Naive B cell (primary cell): ENCODE data around the gene TSHZ2. TPM values are rescaled to one million over a fixed set of nuclear protein-coding genes. Genes with fewer than 3 reads are reported as not detected.
A peak's percentile ranks its signal among the peaks of the same experiment; 100 is the strongest.

Experiments
- ATAC-seq, 2 donors: fragments of 150-1000 bp; cut with Tn5 transposase; 2 replicates each; pipeline ENCODE4 v1.10.0; 2021; ENCODE audit warnings: low read depth in 2 of 2, mild to moderate bottlenecking in 2 of 2, moderate library complexity in 2 of 2
- DNase-seq: peaks from one replicate; pipeline ENCODE4 v3.0.0; 2022
- H3K27ac Mint-ChIP-seq, 6 donors: one replicate each; pipeline ENCODE4 v1.8.0; 2020 to 2022; ENCODE audit warnings: mild to moderate bottlenecking in 6 of 6, mixed read lengths in 6 of 6, moderate library complexity in 5 of 6, inconsistent platforms in 2 of 6
- H3K27me3 Mint-ChIP-seq, 3 donors: one replicate each; pipeline ENCODE4 v1.8.0; 2021 to 2022; ENCODE audit warnings: mixed read lengths in 3 of 3, mild to moderate bottlenecking in 1 of 3
- H3K36me3 Mint-ChIP-seq, 2 donors: one replicate each; pipeline ENCODE4 v1.8.0; 2020 to 2022; ENCODE audit warnings: mixed read lengths in 2 of 2, inconsistent platforms in 1 of 2, mild to moderate bottlenecking in 1 of 2
- H3K4me1 Mint-ChIP-seq, 3 donors: one replicate each; pipeline ENCODE4 v1.8.0; 2020 to 2022; ENCODE audit warnings: mixed read lengths in 3 of 3, inconsistent platforms in 1 of 3, mild to moderate bottlenecking in 1 of 3, moderate library complexity in 1 of 3
- H3K4me3 Mint-ChIP-seq, 8 donors: one replicate each; pipeline ENCODE4 v1.8.0; 2020 to 2022; ENCODE audit warnings: mild to moderate bottlenecking in 8 of 8, mixed read lengths in 8 of 8, moderate library complexity in 8 of 8, inconsistent platforms in 2 of 8
- H3K9me3 Mint-ChIP-seq, 7 donors: one replicate each; pipeline ENCODE4 v1.8.0; 2020 to 2022; ENCODE audit warnings: mixed read lengths in 7 of 7, mild to moderate bottlenecking in 5 of 7, inconsistent platforms in 2 of 7, moderate library complexity in 1 of 7
- polyA plus RNA-seq, 6 donors: library from polyadenylated mRNA; unstranded; fragments of 300-500 nt; fragmentation: Illumina TruSeq; gene quantifications; one replicate each; pipeline ENCODE4 v1.2.3, GENCODE V29; 2021; ENCODE audit warnings: low read depth in 6 of 6

Gene TSHZ2
- polyA plus RNA-seq, 6 donors from 2014 or later, result 0.04 to 0.32 (median 0.13) TPM; not detected in 2

DNA sequence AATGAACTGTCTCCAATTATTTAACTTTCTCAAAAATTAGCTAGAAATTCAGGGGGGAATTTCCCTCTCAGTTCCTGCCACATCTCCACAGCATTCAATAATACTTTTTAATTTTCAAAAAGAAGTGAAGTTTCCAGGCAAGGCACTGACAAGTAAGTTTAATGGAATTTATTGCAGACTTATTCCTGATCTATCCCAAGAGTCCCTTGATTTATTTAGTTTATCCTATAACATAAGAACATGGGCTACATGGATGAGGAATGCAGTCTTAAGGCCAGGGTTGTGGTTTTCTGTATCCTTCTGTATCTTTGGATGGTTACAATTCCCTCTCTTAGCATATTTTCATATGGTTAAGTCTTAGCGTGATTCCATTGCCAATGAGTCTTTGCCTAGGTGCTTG, 126.5 kb downstream of the TSHZ2 start:
- Mint-ChIP-seq H3K27me3 (peaks cover 0 to 5% (median 5%) of the 10 kb centered on the region in 3 donors), H3K27ac (no peak overlapping the region), H3K9me3 (peaks cover 0 to 6% (median 0%) of the 10 kb centered on the region in 7 donors), H3K4me1 (peaks cover 0 to 5% (median 2%) of the 10 kb centered on the region in 3 donors), H3K4me3 (no peak overlapping the region), H3K36me3 (no peaks in the 10 kb centered on the region)
- ATAC-seq (no peak), DNase-seq (no peak)

DNA sequence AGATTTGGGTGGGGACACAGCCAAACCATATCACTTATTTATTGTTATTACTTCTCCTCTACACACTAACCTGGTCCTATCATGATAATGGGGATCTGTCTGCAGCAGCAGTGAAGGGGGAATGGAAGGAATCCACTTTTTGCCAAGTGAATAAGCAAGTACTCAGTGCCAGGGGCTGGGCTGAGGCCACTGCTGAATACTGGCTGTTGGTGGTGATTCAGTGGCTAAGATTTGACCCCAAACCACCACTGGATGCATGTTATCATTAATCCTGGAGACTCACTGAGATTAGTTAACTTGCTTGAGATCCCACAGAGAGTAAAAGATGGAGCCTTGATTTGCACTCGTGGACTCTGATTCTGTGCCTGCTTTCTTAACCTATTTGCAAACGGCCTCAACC, 127.7 kb downstream of the TSHZ2 start:
- no peak for ATAC-seq
- peaks cover 0 to 5% (median 5%) of the 10 kb centered on the region in 3 donors for H3K27me3 Mint-ChIP-seq
- no peak overlapping the region for H3K27ac Mint-ChIP-seq
- H3K36me3 Mint-ChIP-seq, result no peaks in the 10 kb centered on the region
- H3K4me1 Mint-ChIP-seq, result peaks cover 0 to 7% (median 6%) of the 10 kb centered on the region in 3 donors
- peaks cover 0 to 6% (median 0%) of the 10 kb centered on the region in 7 donors for H3K9me3 Mint-ChIP-seq
- DNase-seq, result no peak
- no peak overlapping the region for H3K4me3 Mint-ChIP-seq

DNA sequence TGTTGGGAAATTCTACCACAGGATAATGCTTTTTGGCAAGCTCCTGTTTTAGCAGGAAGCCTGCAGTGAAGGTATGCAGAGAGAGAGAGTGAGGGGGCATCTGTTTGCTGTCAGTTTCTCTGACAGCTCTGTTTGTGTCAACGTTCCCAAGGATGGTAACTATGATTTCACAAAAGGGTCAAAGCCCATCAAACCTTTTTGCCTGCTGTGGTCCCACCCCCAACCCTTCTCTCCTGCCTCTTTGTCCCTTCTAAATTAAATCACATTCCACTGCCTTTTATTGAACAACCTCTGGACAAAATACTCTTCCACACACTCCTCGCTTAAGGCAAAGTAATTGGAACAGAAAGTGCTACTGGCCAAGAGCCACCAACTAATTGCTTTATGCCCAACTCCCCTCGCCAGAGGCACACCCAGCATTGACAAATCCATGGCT, 128.3 kb downstream of the TSHZ2 start:
- peaks cover 0 to 7% (median 6%) of the 10 kb centered on the region in 3 donors for H3K4me1 Mint-ChIP-seq

DNA sequence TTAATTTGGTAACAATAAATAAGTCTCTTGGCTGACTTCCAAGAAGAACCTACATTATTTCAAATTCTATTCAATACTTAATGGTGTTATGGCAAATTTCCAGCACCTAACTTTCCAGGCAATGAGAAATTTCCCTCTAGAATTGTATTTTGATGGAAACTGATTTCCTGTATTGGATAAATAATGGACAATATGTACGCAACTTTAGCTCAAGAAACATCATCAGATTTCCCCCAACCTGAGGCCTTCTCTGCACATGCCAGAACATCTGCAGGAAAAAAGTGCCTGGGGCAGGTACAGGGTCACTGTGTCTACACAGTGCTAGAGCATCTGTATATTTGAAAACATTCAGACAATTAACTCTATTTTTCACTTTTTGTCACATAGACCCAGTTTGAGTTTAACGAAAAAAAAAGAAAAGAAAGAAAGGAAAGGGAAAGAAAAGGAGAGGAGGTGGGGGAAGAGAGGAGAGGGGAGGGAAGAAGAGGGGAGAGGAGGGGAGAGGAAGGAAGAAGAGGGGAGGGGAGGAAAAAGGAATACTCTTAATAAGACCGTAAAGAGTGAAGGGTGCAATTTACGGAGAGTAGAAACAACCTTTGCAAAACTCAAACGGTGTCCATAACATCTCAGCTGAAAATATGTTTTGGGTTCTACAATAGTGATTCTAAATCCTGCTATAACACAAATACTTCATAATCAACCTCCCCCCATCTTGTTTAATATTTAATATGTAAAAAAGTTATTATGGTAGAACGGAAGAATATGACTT, 130.0 kb downstream of the TSHZ2 start:
- no peaks in the 10 kb centered on the region for H3K36me3 Mint-ChIP-seq
- no peak for DNase-seq
- no peak overlapping the region for H3K4me3 Mint-ChIP-seq
- H3K27ac Mint-ChIP-seq, result no peak overlapping the region
- ATAC-seq, result no peak
- peaks cover 0 to 7% (median 6%) of the 10 kb centered on the region in 3 donors for H3K4me1 Mint-ChIP-seq
- H3K27me3 Mint-ChIP-seq, result peaks cover 0 to 9% (median 5%) of the 10 kb centered on the region in 3 donors
- peaks cover 0 to 6% (median 0%) of the 10 kb centered on the region in 7 donors for H3K9me3 Mint-ChIP-seq

More for the DNA sequence above, 128.3 kb downstream of the TSHZ2 start:
- Mint-ChIP-seq H3K9me3 (peaks cover 0 to 6% (median 0%) of the 10 kb centered on the region in 7 donors), H3K36me3 (no peaks in the 10 kb centered on the region), H3K4me3 (no peak overlapping the region), H3K27me3 (peaks cover 0 to 5% (median 5%) of the 10 kb centered on the region in 3 donors), H3K27ac (no peak overlapping the region)
- DNase-seq, result no peak
- no peak for ATAC-seq

DNA sequence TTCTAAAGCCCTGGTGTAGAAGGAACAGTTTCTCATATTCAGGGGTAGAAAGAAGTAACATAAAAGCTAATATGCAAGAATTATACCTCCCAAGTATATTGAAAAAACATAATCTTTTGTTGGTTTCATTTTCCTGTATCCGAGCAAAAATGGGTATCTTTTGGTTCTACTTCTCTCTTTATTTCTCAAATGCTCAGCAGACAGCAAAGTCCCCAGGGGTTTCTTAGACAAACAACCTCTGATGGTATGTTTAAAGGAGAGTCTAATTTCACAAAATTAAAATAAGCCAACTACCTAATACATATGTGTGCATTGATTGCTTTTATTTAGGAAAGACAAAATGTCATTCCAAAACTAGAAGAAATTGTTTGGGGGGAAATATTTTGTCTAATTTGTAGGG, 131.0 kb downstream of the TSHZ2 start:
- ATAC-seq, result peak in 1 of 2 donors; percentile 50
- Mint-ChIP-seq H3K36me3 (no peaks in the 10 kb centered on the region), H3K27me3 (peaks cover 0 to 13% (median 5%) of the 10 kb centered on the region in 3 donors), H3K27ac (peak overlapping the region in 1 of 6 donors; percentile 31), H3K4me3 (no peak overlapping the region), H3K4me1 (peaks cover 0 to 7% (median 6%) of the 10 kb centered on the region in 3 donors), H3K9me3 (peaks cover 0 to 6% (median 0%) of the 10 kb centered on the region in 7 donors)
- DNase-seq, result no peak

DNA sequence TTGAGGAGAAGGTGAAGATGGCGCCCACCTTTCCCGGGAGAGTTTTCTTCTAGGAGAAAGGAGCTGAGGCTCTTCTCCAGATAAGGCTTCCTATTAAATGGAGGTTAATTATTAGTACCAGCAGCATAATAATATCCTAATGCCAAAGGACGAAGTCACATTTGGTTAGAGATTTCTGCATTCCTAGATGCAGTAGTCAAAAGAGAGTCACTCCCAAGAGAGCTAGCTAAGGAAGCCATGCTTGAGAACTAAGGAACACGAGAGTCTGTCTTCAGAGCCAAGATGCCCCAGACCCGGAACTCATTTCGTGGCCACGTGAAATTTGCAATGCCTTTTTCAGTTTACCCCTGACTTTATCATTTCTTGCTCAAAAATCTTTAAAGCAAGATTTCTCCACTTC, 132.7 kb downstream of the TSHZ2 start:
- Mint-ChIP-seq H3K4me3 (peak overlapping the region in 1 of 8 donors; percentile 21), H3K9me3 (peaks cover 0 to 2% (median 0%) of the 10 kb centered on the region in 7 donors), H3K36me3 (no peaks in the 10 kb centered on the region), H3K27ac (no peak overlapping the region), H3K27me3 (peaks cover 0 to 13% (median 0%) of the 10 kb centered on the region in 3 donors), H3K4me1 (peaks cover 0 to 7% (median 6%) of the 10 kb centered on the region in 3 donors)
- no peak for DNase-seq
- no peak for ATAC-seq

DNA sequence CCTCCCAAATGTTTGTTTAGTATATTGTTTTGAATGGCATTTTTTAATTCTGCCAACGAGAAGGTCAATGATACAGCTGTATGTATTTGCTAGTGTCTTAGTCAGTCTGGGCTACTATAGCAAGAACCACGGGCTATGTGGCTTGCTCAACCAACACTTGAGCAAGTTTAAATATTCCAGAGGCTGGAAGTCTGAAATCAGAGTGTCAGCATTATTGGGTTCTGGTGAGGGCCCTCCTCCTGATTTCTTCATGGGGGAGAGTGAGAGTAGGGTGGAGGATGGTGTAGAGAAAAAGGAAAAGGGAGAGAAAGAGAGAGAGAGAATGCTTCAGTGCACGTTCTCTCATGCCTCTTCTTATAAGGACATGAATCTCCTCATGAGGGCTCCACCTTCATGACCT, 144.6 kb downstream of the TSHZ2 start:
- H3K36me3 Mint-ChIP-seq, result peaks cover 0 to 13% of the 10 kb centered on the region in 2 donors
- ATAC-seq (no peak), DNase-seq (no peak)
- no peak overlapping the region for H3K4me3 Mint-ChIP-seq
- H3K27me3 Mint-ChIP-seq, result peaks cover 17 to 34% (median 18%) of the 10 kb centered on the region in 3 donors
- H3K4me1 Mint-ChIP-seq, result no peaks in the 10 kb centered on the region
- peaks cover 0 to 8% (median 5%) of the 10 kb centered on the region in 7 donors for H3K9me3 Mint-ChIP-seq
- H3K27ac Mint-ChIP-seq, result no peak overlapping the region

DNA sequence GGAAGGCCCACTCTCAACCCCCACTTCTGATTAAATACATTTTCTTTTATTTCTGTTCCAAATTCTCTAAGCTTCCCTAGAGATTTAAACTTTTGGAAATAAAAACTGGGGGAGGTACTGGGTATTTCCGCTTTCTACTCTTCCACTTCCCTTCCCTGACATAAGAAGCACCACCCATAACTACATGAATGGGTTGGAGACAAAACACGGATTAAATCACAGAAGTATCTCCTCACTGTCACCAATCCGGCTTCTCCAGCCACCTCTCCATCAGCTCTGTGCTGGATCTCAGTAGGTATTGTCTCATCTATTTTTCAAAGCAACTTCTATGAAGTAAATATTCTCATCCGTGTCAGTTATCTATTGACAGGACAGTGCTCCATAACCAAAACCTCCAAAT, 150.7 kb downstream of the TSHZ2 start:
- Mint-ChIP-seq H3K4me3 (no peak overlapping the region), H3K27me3 (peaks cover 16 to 27% (median 19%) of the 10 kb centered on the region in 3 donors), H3K36me3 (no peaks in the 10 kb centered on the region), H3K9me3 (peaks cover 0 to 5% (median 2%) of the 10 kb centered on the region in 7 donors), H3K4me1 (no peaks in the 10 kb centered on the region), H3K27ac (no peak overlapping the region)
- no peak for ATAC-seq
- no peak for DNase-seq

DNA sequence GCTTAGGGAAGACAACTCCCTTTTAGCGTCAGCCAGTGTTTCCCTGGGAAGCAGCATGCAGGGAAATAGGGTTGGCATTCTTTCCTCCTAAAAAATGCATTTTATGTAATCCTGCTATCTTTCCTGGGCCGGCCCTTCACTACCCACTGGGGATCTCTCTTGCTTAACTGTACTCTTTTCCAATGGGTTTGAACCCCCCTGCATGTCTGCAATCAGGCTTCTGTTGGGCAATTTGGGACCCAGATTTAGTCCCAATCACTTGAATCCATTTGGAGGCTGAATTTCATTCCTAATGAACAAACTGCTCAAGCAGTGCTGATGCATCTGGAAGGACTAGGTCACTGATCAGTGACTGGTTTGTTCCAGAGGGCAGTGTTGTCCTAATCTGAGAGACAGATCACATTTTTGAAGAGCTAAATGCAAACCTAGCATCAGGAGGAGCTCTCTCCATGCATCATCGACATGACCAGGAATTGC, 152.0 kb downstream of the TSHZ2 start:
- ATAC-seq (no peak), DNase-seq (no peak)
- H3K27ac Mint-ChIP-seq, result no peak overlapping the region
- peaks cover 9 to 18% (median 10%) of the 10 kb centered on the region in 3 donors for H3K27me3 Mint-ChIP-seq
- H3K9me3 Mint-ChIP-seq, result peaks cover 0 to 5% (median 2%) of the 10 kb centered on the region in 7 donors
- H3K4me1 Mint-ChIP-seq, result no peaks in the 10 kb centered on the region
- H3K4me3 Mint-ChIP-seq, result no peak overlapping the region
- H3K36me3 Mint-ChIP-seq, result no peaks in the 10 kb centered on the region

DNA sequence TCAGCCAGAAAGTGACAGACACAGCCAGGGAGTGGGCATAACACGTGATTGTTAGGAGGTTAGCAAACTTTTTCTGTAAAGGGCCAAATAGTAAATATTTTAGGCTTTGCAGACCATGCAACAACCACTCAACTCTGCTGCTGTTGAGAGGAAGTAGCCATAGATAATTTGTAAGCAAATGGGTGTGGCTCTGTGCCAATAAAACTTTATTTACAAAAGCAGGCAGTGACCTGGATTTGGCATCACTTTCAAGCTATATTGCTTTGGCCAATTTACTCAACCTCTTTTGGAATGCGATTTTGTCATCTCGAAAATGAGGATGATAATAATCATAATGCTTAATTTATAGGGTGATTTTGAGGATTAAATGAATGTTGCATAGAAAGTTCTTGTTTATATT, 152.6 kb downstream of the TSHZ2 start:
- H3K4me1 Mint-ChIP-seq, result no peaks in the 10 kb centered on the region
- H3K9me3 Mint-ChIP-seq, result peaks cover 0 to 5% (median 2%) of the 10 kb centered on the region in 7 donors
- peaks cover 9 to 17% (median 10%) of the 10 kb centered on the region in 3 donors for H3K27me3 Mint-ChIP-seq
- no peak for DNase-seq
- H3K36me3 Mint-ChIP-seq, result no peaks in the 10 kb centered on the region
- no peak for ATAC-seq
- H3K27ac Mint-ChIP-seq, result no peak overlapping the region
- H3K4me3 Mint-ChIP-seq, result no peak overlapping the region

DNA sequence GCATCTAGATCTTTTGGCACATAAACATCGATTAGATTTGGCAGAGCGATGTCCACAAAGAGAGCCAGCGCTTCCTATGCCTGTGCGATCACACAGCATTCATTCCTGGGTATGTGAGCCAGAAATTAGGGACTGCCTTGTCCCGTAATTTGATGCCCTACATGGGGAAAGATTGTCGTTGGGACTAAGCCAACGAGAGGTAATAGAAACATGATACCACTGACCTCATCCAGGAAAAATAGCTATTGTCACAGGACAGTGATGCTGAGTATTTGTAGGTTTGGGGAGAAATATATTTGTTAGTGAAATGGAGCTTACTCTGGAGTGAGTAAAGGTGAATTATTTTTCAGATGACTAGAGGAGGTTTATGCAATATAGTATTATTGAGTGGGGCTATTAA, 154.0 kb downstream of the TSHZ2 start:
- no peak overlapping the region for H3K27ac Mint-ChIP-seq

DNA sequence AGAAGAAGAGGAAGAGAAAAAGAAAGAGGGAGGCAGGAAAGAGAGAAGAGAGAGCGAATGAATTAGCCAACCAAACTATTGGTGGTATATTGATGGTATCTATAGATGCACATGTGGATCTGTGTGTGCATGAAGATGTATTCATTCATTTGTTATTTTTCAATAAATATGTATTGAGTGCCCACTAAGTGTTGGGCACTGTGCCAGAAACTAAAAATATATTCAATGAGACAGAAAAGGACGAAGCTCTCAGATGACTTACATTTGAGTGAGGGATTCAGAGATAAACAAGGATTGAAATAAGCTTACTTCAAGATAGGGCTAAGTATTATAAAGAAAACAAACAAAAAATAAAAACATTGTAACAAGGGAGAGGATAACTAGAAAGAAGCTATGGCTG, 154.9 kb downstream of the TSHZ2 start:
- peaks cover 9 to 12% (median 10%) of the 10 kb centered on the region in 3 donors for H3K27me3 Mint-ChIP-seq
- no peak for ATAC-seq
- H3K4me1 Mint-ChIP-seq, result no peaks in the 10 kb centered on the region
- DNase-seq, result no peak
- H3K4me3 Mint-ChIP-seq, result no peak overlapping the region
- H3K9me3 Mint-ChIP-seq, result peaks cover 0 to 5% (median 2%) of the 10 kb centered on the region in 7 donors
- H3K27ac Mint-ChIP-seq, result no peak overlapping the region
- H3K36me3 Mint-ChIP-seq, result no peaks in the 10 kb centered on the region

More for the DNA sequence above, 154.0 kb downstream of the TSHZ2 start:
- ATAC-seq (no peak), DNase-seq (no peak)
- H3K9me3 Mint-ChIP-seq, result peaks cover 0 to 5% (median 2%) of the 10 kb centered on the region in 7 donors
- peaks cover 9 to 12% (median 10%) of the 10 kb centered on the region in 3 donors for H3K27me3 Mint-ChIP-seq
- no peak overlapping the region for H3K4me3 Mint-ChIP-seq
- H3K36me3 Mint-ChIP-seq, result no peaks in the 10 kb centered on the region
- H3K4me1 Mint-ChIP-seq, result no peaks in the 10 kb centered on the region

DNA sequence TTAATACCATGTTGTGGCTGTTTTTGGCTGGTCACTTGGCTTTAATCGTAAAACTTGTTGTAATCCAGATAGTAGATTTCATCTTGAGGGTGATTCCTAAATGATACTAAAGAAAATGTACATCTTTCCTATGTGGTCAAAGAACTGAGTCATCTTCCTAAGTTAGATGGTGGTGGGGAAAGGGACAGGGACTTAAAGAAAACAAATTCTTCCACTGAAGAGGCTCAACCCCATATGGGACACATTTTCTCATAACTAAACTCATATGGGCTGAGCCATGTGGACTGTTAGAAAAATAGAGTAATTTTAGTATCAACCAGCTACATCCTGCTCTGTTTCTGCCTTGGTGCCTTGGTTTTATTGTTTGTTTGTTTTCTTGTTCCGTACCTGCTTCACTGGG, 155.8 kb downstream of the TSHZ2 start:
- no peak for DNase-seq
- peaks cover 9 to 19% (median 13%) of the 10 kb centered on the region in 3 donors for H3K27me3 Mint-ChIP-seq
- no peak for ATAC-seq
- no peaks in the 10 kb centered on the region for H3K36me3 Mint-ChIP-seq
- H3K4me1 Mint-ChIP-seq, result no peaks in the 10 kb centered on the region
- no peak overlapping the region for H3K4me3 Mint-ChIP-seq
- peaks cover 0 to 3% (median under 1%) of the 10 kb centered on the region in 7 donors for H3K9me3 Mint-ChIP-seq
- no peak overlapping the region for H3K27ac Mint-ChIP-seq

DNA sequence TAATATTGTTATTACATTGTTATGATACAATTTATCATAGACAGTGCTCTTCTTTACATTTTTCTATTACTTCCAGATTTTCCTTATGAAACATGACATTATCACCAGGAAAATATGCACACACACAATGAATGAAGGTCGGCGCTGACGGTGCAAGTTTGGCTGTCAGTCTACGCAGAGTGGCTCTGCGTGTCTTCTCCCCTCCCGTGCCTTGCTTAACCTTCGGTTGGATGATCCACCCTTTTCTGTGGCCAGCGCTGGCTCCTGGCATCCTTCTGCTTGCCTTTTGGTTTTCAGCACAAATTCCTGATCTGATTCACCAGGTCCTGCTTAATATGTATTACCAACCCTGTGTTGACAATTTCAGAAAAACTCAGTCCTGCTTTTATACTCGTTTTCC, 157.4 kb downstream of the TSHZ2 start:
- no peak overlapping the region for H3K4me3 Mint-ChIP-seq
- no peaks in the 10 kb centered on the region for H3K36me3 Mint-ChIP-seq
- H3K9me3 Mint-ChIP-seq, result peaks cover 0 to 2% (median 0%) of the 10 kb centered on the region in 7 donors
- ATAC-seq (no peak), DNase-seq (no peak)
- no peaks in the 10 kb centered on the region for H3K4me1 Mint-ChIP-seq
- H3K27ac Mint-ChIP-seq, result no peak overlapping the region
- H3K27me3 Mint-ChIP-seq, result peaks cover 6 to 22% (median 17%) of the 10 kb centered on the region in 3 donors
